Activated CD8-positive, alpha-beta T cell treated with anti-CD3 and anti-CD28 coated beads, Interleukin-2, amount 10 ng/mL, durations not matched to agents 7 days and 5 days (primary cell): ENCODE measurements around the gene MGST1. TPM values are rescaled to one million over a fixed set of nuclear protein-coding genes. Genes with fewer than 3 reads are reported as not detected.

Experiments used
- ATAC-seq: fragments of 150-1000 bp; cut with Tn5 transposase; one replicate; pipeline ENCODE4 v1.10.0; 2021; ENCODE audit warnings: moderate library complexity
- CTCF ChIA-PET: fragments of 350-600 bp; sonication (Branson Sonifier 250); formaldehyde crosslinking; loops from one replicate; lab custom pipeline; 2021; ENCODE audit warnings: antibody characterized with exemption; lab: Charles Lee
- POLR2A ChIA-PET: fragments of 350-600 bp; sonication (Branson Sonifier 250); formaldehyde crosslinking; loops from one replicate; lab custom pipeline; 2021; ENCODE audit warnings: antibody characterized with exemption; lab: Charles Lee
- DNase-seq: peaks from one replicate; pipeline ENCODE4 v3.0.0-alpha.2; 2020
- H3K27ac Mint-ChIP-seq: one replicate; pipeline ENCODE4 v1.8.0; 2021; ENCODE audit warnings: mild to moderate bottlenecking, mixed read lengths
- H3K27me3 Mint-ChIP-seq: one replicate; pipeline ENCODE4 v1.8.0; 2021; ENCODE audit warnings: low read depth, mixed read lengths
- H3K36me3 Mint-ChIP-seq: one replicate; pipeline ENCODE4 v1.8.0; 2021; ENCODE audit warnings: low read depth, mixed read lengths
- H3K4me1 Mint-ChIP-seq: one replicate; pipeline ENCODE4 v1.8.0; 2021; ENCODE audit warnings: low read depth, mixed read lengths
- H3K4me3 Mint-ChIP-seq: one replicate; pipeline ENCODE4 v1.8.0; 2021; ENCODE audit warnings: mild to moderate bottlenecking, mixed read lengths
- H3K9me3 Mint-ChIP-seq: one replicate; pipeline ENCODE4 v1.8.0; 2022; ENCODE audit warnings: mixed read lengths; ENCODE audit not compliant: insufficient read depth
- total RNA-seq, 2 experiments: library from RNA; stranded (reverse); gene quantifications; one replicate each; pipeline ENCODE4 v1.2.3, GENCODE V29; 2021

MGST1 gene
- total RNA-seq, 2 experiments from 2014 or later, result not detected

DNA sequence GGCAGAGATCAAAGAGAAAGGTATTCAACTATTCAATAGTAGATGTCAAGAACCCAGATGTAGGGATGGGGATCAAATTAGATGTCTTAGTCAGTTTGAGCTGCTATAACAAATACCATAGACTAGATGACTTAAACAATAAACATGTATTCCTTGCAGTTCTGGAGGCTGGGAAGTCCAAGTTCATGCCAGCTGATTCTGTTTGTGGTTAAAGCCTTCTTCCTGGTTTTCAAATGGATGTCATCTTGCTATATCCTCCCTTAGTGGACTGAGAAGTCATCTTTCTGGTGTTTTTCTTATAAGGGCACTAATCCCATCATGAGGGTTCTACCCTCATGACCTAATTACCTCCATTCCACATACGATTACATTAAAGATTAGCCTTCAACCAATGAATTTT lies 19.5 kb upstream of the MGST1 start:
- Mint-ChIP-seq H3K27me3 (no peaks in the 10 kb centered on the region), H3K27ac (no peak overlapping the region), H3K9me3 (no peaks in the 10 kb centered on the region), H3K36me3 (no peaks in the 10 kb centered on the region), H3K4me3 (no peak overlapping the region), H3K4me1 (no peaks in the 10 kb centered on the region)
- POLR2A ChIA-PET, result no interaction called here
- ATAC-seq (no peak), DNase-seq (no peak)
- CTCF ChIA-PET, result no interaction called here

GRCh38 chr12:16329594-16329993 lies 17.9 kb upstream of the MGST1 start:
- no peaks in the 10 kb centered on the region for H3K36me3 Mint-ChIP-seq
- no peaks in the 10 kb centered on the region for H3K4me1 Mint-ChIP-seq
- ChIA-PET CTCF (no interaction called here), POLR2A (no interaction called here)
- no peaks in the 10 kb centered on the region for H3K9me3 Mint-ChIP-seq
- H3K27ac Mint-ChIP-seq, result no peak overlapping the region
- no peak for DNase-seq
- no peaks in the 10 kb centered on the region for H3K27me3 Mint-ChIP-seq
- no peak for ATAC-seq
- H3K4me3 Mint-ChIP-seq, result no peak overlapping the region

- H3K4me1 Mint-ChIP-seq, result no peaks in the 10 kb centered on the region
- ChIA-PET POLR2A (no interaction called here), CTCF (no interaction called here)
- H3K27me3 Mint-ChIP-seq, result no peaks in the 10 kb centered on the region
- no peak overlapping the region for H3K27ac Mint-ChIP-seq
- H3K36me3 Mint-ChIP-seq, result no peaks in the 10 kb centered on the region
- DNase-seq (no peak), ATAC-seq (no peak)
- H3K4me3 Mint-ChIP-seq, result no peak overlapping the region
- no peaks in the 10 kb centered on the region for H3K9me3 Mint-ChIP-seq
These were observed 16.9 kb upstream of the MGST1 start for GRCh38 chr12:16330560-16330959.

- DNase-seq (no peak), ATAC-seq (no peak)
- Mint-ChIP-seq H3K27ac (no peak overlapping the region), H3K36me3 (no peaks in the 10 kb centered on the region), H3K27me3 (no peaks in the 10 kb centered on the region), H3K9me3 (no peaks in the 10 kb centered on the region), H3K4me3 (no peak overlapping the region), H3K4me1 (no peaks in the 10 kb centered on the region)
- POLR2A ChIA-PET, result no interaction called here
- CTCF ChIA-PET, result no interaction called here
These were observed 15.4 kb upstream of the MGST1 start for GRCh38 chr12:16331998-16332397.

GRCh38 chr12:16335838-16336237 lies 11.6 kb upstream of the MGST1 start:
- Mint-ChIP-seq H3K27ac (no peak overlapping the region), H3K9me3 (no peaks in the 10 kb centered on the region), H3K36me3 (no peaks in the 10 kb centered on the region), H3K27me3 (no peaks in the 10 kb centered on the region), H3K4me1 (no peaks in the 10 kb centered on the region), H3K4me3 (no peak overlapping the region)
- ATAC-seq (no peak), DNase-seq (no peak)
- POLR2A ChIA-PET, result no interaction called here
- CTCF ChIA-PET, result no interaction called here

GRCh38 chr12:16344269-16344668 lies 3.2 kb upstream of the MGST1 start:
- no peak for DNase-seq
- H3K9me3 Mint-ChIP-seq, result peaks cover 5% of the 10 kb centered on the region
- no peak for ATAC-seq
- H3K4me3 Mint-ChIP-seq, result no peak overlapping the region
- no peaks in the 10 kb centered on the region for H3K4me1 Mint-ChIP-seq
- CTCF ChIA-PET, result no interaction called here
- H3K27ac Mint-ChIP-seq, result no peak overlapping the region
- H3K36me3 Mint-ChIP-seq, result no peaks in the 10 kb centered on the region
- POLR2A ChIA-PET, result no interaction called here
- peaks cover 7% of the 10 kb centered on the region for H3K27me3 Mint-ChIP-seq

DNA sequence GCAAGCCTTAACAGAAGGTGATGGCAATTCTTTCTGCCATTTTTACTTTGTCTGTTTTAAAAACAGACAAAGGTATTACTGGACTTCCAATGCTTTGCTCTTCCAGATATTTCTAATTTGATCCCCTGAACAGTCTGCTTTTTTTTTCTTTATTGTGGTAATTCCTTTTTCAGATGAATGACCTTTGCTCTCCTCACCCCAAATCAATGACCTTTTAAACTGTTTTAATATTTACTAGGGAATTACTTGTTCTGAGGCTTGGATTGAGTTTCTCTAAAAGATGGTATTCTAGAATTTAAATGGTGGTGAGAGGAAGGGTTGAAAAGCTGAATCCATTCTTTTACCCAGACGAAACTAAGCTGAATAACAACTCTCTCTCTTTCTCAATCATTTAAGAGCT lies 2.3 kb upstream of the MGST1 start:
- CTCF ChIA-PET, result no interaction called here
- Mint-ChIP-seq H3K36me3 (no peaks in the 10 kb centered on the region), H3K27ac (no peak overlapping the region), H3K4me3 (no peak overlapping the region), H3K9me3 (peaks cover 5% of the 10 kb centered on the region), H3K4me1 (no peaks in the 10 kb centered on the region), H3K27me3 (peaks cover 7% of the 10 kb centered on the region)
- DNase-seq, result no peak
- POLR2A ChIA-PET, result no interaction called here
- no peak for ATAC-seq

- no peak overlapping the region for H3K27ac Mint-ChIP-seq
- peaks cover 7% of the 10 kb centered on the region for H3K27me3 Mint-ChIP-seq
- H3K4me1 Mint-ChIP-seq, result no peaks in the 10 kb centered on the region
- ChIA-PET POLR2A (no interaction called here), CTCF (no interaction called here)
- no peaks in the 10 kb centered on the region for H3K36me3 Mint-ChIP-seq
- H3K9me3 Mint-ChIP-seq, result peaks cover 5% of the 10 kb centered on the region
- H3K4me3 Mint-ChIP-seq, result no peak overlapping the region
- no peak for ATAC-seq
- no peak for DNase-seq
These were observed 487 bp upstream of the MGST1 start for GRCh38 chr12:16346958-16347357.

- POLR2A ChIA-PET, result no interaction called here
- Mint-ChIP-seq H3K4me1 (no peaks in the 10 kb centered on the region), H3K36me3 (no peaks in the 10 kb centered on the region), H3K9me3 (peaks cover 5% of the 10 kb centered on the region), H3K27ac (no peak overlapping the region), H3K4me3 (no peak overlapping the region), H3K27me3 (peaks cover 7% of the 10 kb centered on the region)
- DNase-seq (no peak), ATAC-seq (no peak)
- CTCF ChIA-PET, result no interaction called here
These were observed 1.1 kb downstream of the MGST1 start for GRCh38 chr12:16348435-16349130.

DNA sequence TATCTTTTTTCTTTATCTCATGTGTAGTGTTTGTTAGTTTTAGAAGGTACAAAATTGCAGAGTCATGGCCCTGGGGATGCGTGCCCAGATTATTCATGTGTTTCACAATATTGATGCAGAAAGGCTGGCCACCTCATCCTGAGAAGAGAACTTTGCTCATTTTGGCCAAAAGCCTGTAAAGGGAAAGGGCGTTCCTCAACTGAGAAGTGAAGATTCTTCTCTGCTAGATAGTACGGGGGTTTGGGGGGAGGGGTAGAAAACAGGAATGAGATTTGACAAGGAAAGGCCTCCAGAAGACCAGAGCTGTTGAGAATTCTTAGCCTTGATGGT lies 1.7 kb downstream of the MGST1 start:
- ATAC-seq (no peak), DNase-seq (no peak)
- H3K9me3 Mint-ChIP-seq, result peaks cover 6% of the 10 kb centered on the region
- POLR2A ChIA-PET, result no interaction called here
- H3K4me3 Mint-ChIP-seq, result no peak overlapping the region
- no peaks in the 10 kb centered on the region for H3K36me3 Mint-ChIP-seq
- peaks cover 7% of the 10 kb centered on the region for H3K27me3 Mint-ChIP-seq
- H3K4me1 Mint-ChIP-seq, result no peaks in the 10 kb centered on the region
- CTCF ChIA-PET, result no interaction called here
- H3K27ac Mint-ChIP-seq, result no peak overlapping the region

GRCh38 chr12:16350682-16351081 lies 3.2 kb downstream of the MGST1 start:
- ChIA-PET POLR2A (no interaction called here), CTCF (no interaction called here)
- Mint-ChIP-seq H3K27me3 (peaks cover 7% of the 10 kb centered on the region), H3K9me3 (peaks cover 3% of the 10 kb centered on the region), H3K27ac (no peak overlapping the region), H3K4me1 (no peaks in the 10 kb centered on the region), H3K36me3 (no peaks in the 10 kb centered on the region), H3K4me3 (no peak overlapping the region)
- ATAC-seq, result no peak
- DNase-seq, result no peak

DNA sequence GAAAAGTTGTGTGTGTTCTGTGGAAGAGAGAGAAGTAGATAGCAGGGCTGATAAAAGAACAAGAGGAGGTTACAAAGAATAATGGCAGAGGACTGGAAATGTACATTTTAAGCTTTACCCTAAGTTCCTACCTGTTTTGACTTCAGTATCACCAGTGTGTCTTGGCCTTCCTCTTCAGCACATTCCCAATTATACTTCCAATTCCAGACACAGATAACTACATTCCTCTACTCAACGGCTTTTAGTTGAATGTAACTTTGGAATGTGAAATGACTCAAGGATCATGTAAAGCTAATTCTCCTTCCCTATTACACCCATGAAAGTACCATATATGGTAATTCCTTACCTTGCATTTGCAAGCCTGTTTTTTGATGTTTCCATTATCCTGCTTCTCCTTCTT lies 5.0 kb downstream of the MGST1 start:
- H3K4me1 Mint-ChIP-seq, result no peaks in the 10 kb centered on the region
- peaks cover 3% of the 10 kb centered on the region for H3K9me3 Mint-ChIP-seq
- no peak overlapping the region for H3K27ac Mint-ChIP-seq
- ChIA-PET POLR2A (no interaction called here), CTCF (no interaction called here)
- H3K4me3 Mint-ChIP-seq, result no peak overlapping the region
- peaks cover under 1% of the 10 kb centered on the region for H3K27me3 Mint-ChIP-seq
- H3K36me3 Mint-ChIP-seq, result no peaks in the 10 kb centered on the region
- no peak for ATAC-seq
- no peak for DNase-seq

- ChIA-PET POLR2A (no interaction called here), CTCF (no interaction called here)
- no peaks in the 10 kb centered on the region for H3K4me1 Mint-ChIP-seq
These were observed 11.4 kb downstream of the MGST1 start for GRCh38 chr12:16358878-16359277.

More at GRCh38 chr12:16358878-16359277, 11.4 kb downstream of the MGST1 start:
- H3K9me3 Mint-ChIP-seq, result peaks cover 10% of the 10 kb centered on the region
- no peaks in the 10 kb centered on the region for H3K27me3 Mint-ChIP-seq
- no peaks in the 10 kb centered on the region for H3K36me3 Mint-ChIP-seq
- H3K27ac Mint-ChIP-seq, result no peak overlapping the region
- DNase-seq (no peak), ATAC-seq (no peak)
- no peak overlapping the region for H3K4me3 Mint-ChIP-seq
